HepG2 (cell line): ENCODE results near the gene GFER. TPM values are rescaled to one million over a fixed set of nuclear protein-coding genes. Genes with fewer than 3 reads are reported as not detected.

Experiments used
- AKAP8 ChIP-seq: sonication (generic); formaldehyde crosslinking; IDR thresholded peaks from 2 replicates; pipeline ENCODE4 v1.5.1; 2020; ENCODE audit warnings: mild to moderate bottlenecking, missing genetic modification reagents
- ESRRA ChIP-seq: sonication (generic); formaldehyde crosslinking; IDR thresholded peaks from 2 replicates; pipeline ENCODE4 v1.5.1; 2020; ENCODE audit warnings: mild to moderate bottlenecking, low read depth, missing genetic modification reagents
- GPBP1L1 ChIP-seq: sonication (generic); formaldehyde crosslinking; IDR thresholded peaks from 2 replicates; pipeline ENCODE4 v1.5.0; 2020; ENCODE audit warnings: mild to moderate bottlenecking, missing genetic modification reagents
- GRHL1 ChIP-seq: sonication (generic); formaldehyde crosslinking; conservative IDR thresholded peaks from 2 replicates; pipeline ENCODE4 v1.8.0; 2022; ENCODE audit warnings: missing genetic modification reagents
- HDAC6 ChIP-seq: fragments of 200-600 bp; sonication (generic); IDR thresholded peaks from 2 replicates; pipeline ENCODE4 v1.7.0; 2017; ENCODE audit warnings: mild to moderate bottlenecking, antibody characterized with exemption, low read length, low read depth
- KLF13 ChIP-seq: sonication (generic); formaldehyde crosslinking; IDR thresholded peaks from 2 replicates; pipeline ENCODE4 v1.4.0; 2020; ENCODE audit warnings: mild to moderate bottlenecking, missing genetic modification reagents
- MAFG ChIP-seq: sonication (generic); formaldehyde crosslinking; IDR thresholded peaks from 2 replicates; pipeline ENCODE4 v1.5.1; 2020; ENCODE audit warnings: mild to moderate bottlenecking, missing genetic modification reagents
- MXD3 ChIP-seq: IDR thresholded peaks from 2 replicates; pipeline ENCODE4 v1.6.1; 2016; ENCODE audit warnings: mild to moderate bottlenecking, missing biosample characterization, missing genetic modification reagents
- MYNN ChIP-seq: sonication (generic); formaldehyde crosslinking; IDR thresholded peaks from 2 replicates; pipeline ENCODE4 v1.4.0; 2020; ENCODE audit warnings: mild to moderate bottlenecking, low read depth, missing genetic modification reagents
- PAF1 ChIP-seq: IDR thresholded peaks from 2 replicates; pipeline ENCODE4 v1.6.1; 2016; ENCODE audit warnings: missing genetic modification reagents, missing compliant biosample characterization
- POLR2AphosphoS5 ChIP-seq: IDR thresholded peaks from 2 replicates; pipeline ENCODE4 v1.6.1; 2012; ENCODE audit warnings: low read depth, low read length
- RARG ChIP-seq: sonication (generic); formaldehyde crosslinking; IDR thresholded peaks from 2 replicates; pipeline ENCODE4 v1.4.0; 2020; ENCODE audit warnings: low read depth, mild to moderate bottlenecking, missing genetic modification reagents
- RORA ChIP-seq: sonication (generic); formaldehyde crosslinking; IDR thresholded peaks from 2 replicates; pipeline ENCODE4 v1.5.0; 2020; ENCODE audit warnings: mild to moderate bottlenecking, missing genetic modification reagents, moderate library complexity
- SMAD1 ChIP-seq: sonication (generic); formaldehyde crosslinking; IDR thresholded peaks from 2 replicates; pipeline ENCODE4 v1.4.0; 2020; ENCODE audit warnings: missing genetic modification reagents, low read depth, mild to moderate bottlenecking, borderline replicate concordance
- SMAD9 ChIP-seq: sonication (generic); formaldehyde crosslinking; IDR thresholded peaks from 2 replicates; pipeline ENCODE4 v1.5.1; 2020; ENCODE audit warnings: mild to moderate bottlenecking, missing genetic modification reagents
- TCF7L2 ChIP-seq: IDR thresholded peaks from 2 replicates; pipeline ENCODE4 v1.6.1; 2011; ENCODE audit warnings: mild to moderate bottlenecking, low read depth, low read length, moderate library complexity
- ZBTB8A ChIP-seq: sonication (generic); formaldehyde crosslinking; IDR thresholded peaks from 2 replicates; pipeline ENCODE4 v1.4.0; 2020; ENCODE audit warnings: mild to moderate bottlenecking, low read depth, missing genetic modification reagents, borderline replicate concordance
- ZFX ChIP-seq: sonication (generic); formaldehyde crosslinking; IDR thresholded peaks from 2 replicates; pipeline ENCODE4 v1.4.0; 2020; ENCODE audit warnings: mild to moderate bottlenecking, low read depth, missing genetic modification reagents, moderate library complexity
- ZNF331 ChIP-seq: sonication (generic); formaldehyde crosslinking; IDR thresholded peaks from 2 replicates; pipeline ENCODE4 v1.4.0; 2020; ENCODE audit warnings: missing genetic modification reagents
- ZNF609 ChIP-seq: sonication (generic); formaldehyde crosslinking; IDR thresholded peaks from 2 replicates; pipeline ENCODE4 v1.4.0; 2020; ENCODE audit warnings: mild to moderate bottlenecking, missing genetic modification reagents, borderline replicate concordance
- ZNF883 ChIP-seq: sonication (generic); formaldehyde crosslinking; IDR thresholded peaks from 2 replicates; pipeline ENCODE4 v1.5.1; 2020; ENCODE audit warnings: mild to moderate bottlenecking, missing genetic modification reagents; ENCODE audit errors: not compliant biosample characterization
- polyA plus RNA-seq, 8 experiments: library from polyadenylated mRNA; depleted of rRNA in 3 of 8; stranded (reverse) in 7 of 8; unstranded in 1 of 8; fragments of >200 nt; fragmentation: Illumina TruSeq in 4 of 8; extraction: Trizol in 4 of 8; gene quantifications; 2 replicates each; pipeline versions ENCODE4 v1.2.1 to v1.2.3, GENCODE V29; 2011 to 2016; ENCODE audit warnings: low read depth in 4 of 8, missing spikeins in 1 of 8, mixed read lengths in 1 of 8; ENCODE audit not compliant: insufficient read depth in 1 of 8
- total RNA-seq, 5 experiments: library from RNA; depleted of rRNA; stranded (reverse); fragments of >200 nt; fragmentation: Illumina TruSeq; extraction: Trizol; gene quantifications; 2 replicates each; pipeline ENCODE4 v1.2.3, GENCODE V29; 2016; ENCODE audit warnings: low read depth in 1 of 5

Gene GFER
- total and polyA plus RNA-seq, 2 of the 13 experiments (the other 11 are each of a cell fraction or from before 2014, with no cell fraction given) = 28.6 to 71.7 TPM

- TF ChIP-seq MXD3 (no peak), SMAD9 (CRISPR knock-in tag) (no peak), MYNN (no peak), GRHL1 (no peak), GPBP1L1 (no peak), ZNF883 (CRISPR knock-in tag) (no peak), HDAC6 (no peak), MAFG (no peak), RARG (CRISPR knock-in tag) (no peak), ZFX (no peak), PAF1 (CRISPR knock-in tag) (peak; percentile 99), ZNF609 (CRISPR knock-in tag) (no peak), AKAP8 (0 out of 2 replicates have a peak, but pooled peaks have one; percentile 21), ESRRA (CRISPR knock-in tag) (no peak), SMAD1 (CRISPR knock-in tag) (no peak), ZNF331 (CRISPR knock-in tag) (0 out of 2 replicates have a peak, but pooled peaks have one; percentile 8), KLF13 (CRISPR knock-in tag) (no peak), POLR2AphosphoS5 (peak; percentile 59), ZBTB8A (no peak), TCF7L2 (no peak), RORA (CRISPR knock-in tag) (no peak)
These were observed 23.0 kb upstream of the GFER start (continued) for GRCh38 chr16:1960665-1961630.
